Left ventricle myocardium superior (tissue), 1 donor: ENCODE results near the gene CCDC85C. TPM values are rescaled to one million over a fixed set of nuclear protein-coding genes. Genes with fewer than 3 reads are reported as not detected.

Experiments used
- ATAC-seq: fragments of 200-7000 bp; cut with Tn5 transposase; one replicate; pipeline ENCODE4 v1.9.1; 2020; ENCODE audit warnings: mild to moderate bottlenecking, moderate library complexity
- DNase-seq: peaks from one replicate; pipeline ENCODE4 v3.0.0-alpha.2; 2020
- intact Hi-C: fragments of 100-400 bp; cut with micrococcal nuclease; formaldehyde crosslinking; loops from one replicate; pipeline ENCODE4 v1.11.0; 2022
- total RNA-seq: library from RNA; stranded (reverse); fragmentation: NEBNext Ultra II Directional; extraction: Animal tissue kit (Norgen Biotek cat#: 25700); gene quantifications from one replicate; pipeline ENCODE4 v1.2.1, GENCODE V29; 2021
- donor health status: DM: no; HTN: yes; CAD: no; lungs with severe emphysema.

The CCDC85C gene
- total RNA-seq, 1 donor from 2014 or later, result 49.3 TPM

DNA sequence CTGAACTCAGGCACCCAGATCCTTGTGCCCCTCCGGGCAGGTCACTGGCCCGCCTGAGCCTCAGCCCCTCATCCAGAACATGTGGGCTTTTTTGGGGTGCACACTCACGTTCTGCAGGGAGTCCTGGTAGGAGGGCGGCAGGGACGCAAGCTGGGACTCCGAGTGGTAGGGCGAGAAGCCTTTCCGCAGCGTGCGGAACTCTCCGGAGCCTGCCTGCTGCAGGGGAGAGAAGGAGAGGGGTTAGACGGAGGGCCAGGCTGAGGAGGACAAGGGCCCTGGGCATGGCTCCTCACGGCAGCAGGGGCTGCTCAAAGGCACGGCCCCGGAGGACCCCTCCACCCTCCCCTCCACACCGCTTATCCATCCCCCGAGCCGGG, 82.0 kb downstream of the CCDC85C start:
- ATAC-seq (no peak), DNase-seq (peak; percentile 25)
- intact Hi-C loops, result loop anchor here (5.0 kb wide), 1 partner anchor 105 kb away; no protein-coding TSS in a partner anchor

- DNase-seq, result peak; percentile 24
Measured at GRCh38 chr14:99521176-99522024, 82.6 kb downstream of the CCDC85C start.

DNA sequence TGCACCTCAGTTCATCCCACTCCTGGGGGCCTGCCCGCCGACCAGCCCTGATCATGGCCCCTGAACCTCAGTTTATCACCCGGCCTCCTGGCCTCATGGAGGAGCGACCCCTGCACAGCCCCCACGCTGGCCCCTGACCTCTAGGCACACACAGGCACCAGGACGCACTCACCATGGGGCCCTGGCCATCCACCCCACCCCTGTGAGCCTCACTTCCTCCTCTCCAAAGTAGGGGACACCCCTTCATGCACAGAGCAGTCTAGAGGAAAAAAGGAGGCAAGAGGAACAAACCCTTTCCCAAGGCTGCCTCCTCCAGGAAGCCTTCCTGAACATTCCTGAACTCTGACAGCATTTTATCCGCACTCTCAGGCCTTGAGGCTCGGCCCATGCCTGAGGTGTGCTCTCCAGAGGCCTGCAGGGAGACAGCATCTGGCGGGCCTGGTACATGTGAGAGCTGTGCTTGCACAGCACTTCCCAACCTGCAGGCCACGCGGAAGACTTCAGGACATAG, 83.4 kb downstream of the CCDC85C start:
- intact Hi-C loops, result loop anchor here (5.0 kb wide), 1 partner anchor 107 kb away; no protein-coding TSS in a partner anchor
- no peak for ATAC-seq
- DNase-seq, result no peak

More at GRCh38 chr14:99521176-99522024, 82.6 kb downstream of the CCDC85C start:
- intact Hi-C loops, result loop anchor here (5.0 kb wide), 1 partner anchor 106 kb away; no protein-coding TSS in a partner anchor
- ATAC-seq, result no peak

- intact Hi-C loops, result loop anchor here (5.0 kb wide), 1 partner anchor 107 kb away; no protein-coding TSS in a partner anchor
- DNase-seq (peak; percentile 21), ATAC-seq (no peak)
Measured at GRCh38 chr14:99519931-99520421, 84.0 kb downstream of the CCDC85C start.

GRCh38 chr14:99519347-99519881, 84.6 kb downstream of the CCDC85C start:
- no peak for ATAC-seq
- no peak for DNase-seq

DNA sequence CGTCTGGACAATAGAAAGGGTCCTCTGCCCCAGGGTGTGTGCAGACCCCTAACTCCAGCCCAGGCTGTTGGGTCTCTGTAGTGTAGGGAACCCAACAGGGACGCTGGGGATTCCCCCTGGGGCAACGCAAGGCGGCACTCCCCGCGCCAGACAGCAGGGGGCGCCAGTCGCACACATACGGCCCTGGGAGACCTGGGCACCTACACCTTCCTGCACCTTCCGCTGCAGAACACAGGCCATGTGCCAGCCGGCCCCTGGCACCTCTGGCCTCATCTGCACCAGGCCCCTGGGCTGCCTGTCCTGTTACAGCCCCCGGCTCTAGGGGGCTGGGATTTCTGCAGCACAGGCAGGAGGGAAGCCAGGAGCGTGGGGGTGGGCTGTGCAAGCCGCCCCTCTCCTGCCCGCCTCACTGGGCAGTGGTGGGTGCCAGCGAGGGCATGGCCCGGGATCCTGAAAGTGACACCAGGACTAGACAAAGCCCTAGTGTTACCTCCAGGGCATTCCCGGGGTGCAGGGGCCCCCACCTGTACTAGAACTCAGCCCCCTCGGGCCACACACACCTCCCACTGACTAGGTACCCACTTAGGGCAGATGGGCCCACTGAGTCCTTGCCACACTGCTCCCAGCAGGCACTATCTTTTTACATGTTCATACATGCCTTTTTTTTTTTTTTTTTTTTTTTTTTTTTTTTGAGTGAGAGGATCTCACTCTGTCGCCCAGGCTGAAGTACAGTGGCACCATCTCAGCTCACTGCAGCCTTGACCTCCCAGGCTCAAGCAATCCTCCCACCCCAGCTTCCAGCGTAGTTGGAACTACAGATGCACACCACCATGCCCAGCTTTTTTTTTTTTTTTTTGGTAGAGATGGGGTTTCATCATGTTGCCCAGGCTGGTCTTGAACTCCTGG, 85.3 kb downstream of the CCDC85C start:
- intact Hi-C loops, result no loop called here
- ATAC-seq (peak; percentile 75), DNase-seq (peak; percentile 89)

More at GRCh38 chr14:99519347-99519881, 84.6 kb downstream of the CCDC85C start:
- intact Hi-C loops, result no loop called here

DNA sequence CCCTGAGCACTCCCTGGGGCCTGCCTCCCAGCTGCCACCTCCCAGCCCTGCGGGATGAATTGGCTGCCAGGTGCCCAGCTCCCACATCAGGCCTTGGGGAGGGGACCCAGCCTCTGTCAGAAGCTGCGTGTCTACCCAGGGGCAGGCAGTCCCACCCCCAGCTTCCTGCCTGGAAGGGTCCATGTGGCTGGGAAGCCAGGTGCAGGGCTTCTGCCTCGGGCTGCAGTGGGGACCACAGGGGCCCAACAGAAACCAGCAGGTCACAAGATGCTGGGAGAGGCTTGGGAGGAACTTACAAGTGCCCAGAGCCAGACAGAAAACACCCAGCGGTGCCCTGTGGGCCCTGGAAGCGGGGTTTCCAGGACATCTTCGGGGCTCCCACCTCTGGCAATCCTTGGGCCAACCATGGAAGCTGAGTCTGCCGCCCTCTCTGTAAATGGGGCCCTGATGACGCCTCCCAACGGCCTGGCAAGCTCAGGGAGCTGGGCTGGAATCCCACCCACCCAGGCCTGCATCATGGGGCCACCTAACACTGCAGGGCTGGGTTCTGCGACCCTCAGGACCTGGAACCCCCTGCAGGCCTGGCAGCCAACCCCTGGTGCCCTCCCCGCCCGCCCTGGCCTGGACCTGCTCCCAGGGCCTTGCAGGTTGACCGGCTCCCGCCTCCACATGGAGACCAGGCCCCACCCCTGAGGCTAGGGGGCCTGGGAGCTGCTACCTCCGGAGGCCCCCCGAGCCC, 86.2 kb downstream of the CCDC85C start:
- intact Hi-C loops, result no loop called here
- peak; percentile 21 for DNase-seq
- peak; percentile 4 for ATAC-seq

- no peak for ATAC-seq
- no peak for DNase-seq
- intact Hi-C loops, result no loop called here
Measured at GRCh38 chr14:99516871-99517642, 87.0 kb downstream of the CCDC85C start.

GRCh38 chr14:99516156-99516870, 87.7 kb downstream of the CCDC85C start:
- no peak for ATAC-seq
- intact Hi-C loops, result no loop called here
- DNase-seq, result no peak

GRCh38 chr14:99515301-99516155, 88.5 kb downstream of the CCDC85C start:
- DNase-seq, result no peak
- no peak for ATAC-seq
- intact Hi-C loops, result no loop called here

DNA sequence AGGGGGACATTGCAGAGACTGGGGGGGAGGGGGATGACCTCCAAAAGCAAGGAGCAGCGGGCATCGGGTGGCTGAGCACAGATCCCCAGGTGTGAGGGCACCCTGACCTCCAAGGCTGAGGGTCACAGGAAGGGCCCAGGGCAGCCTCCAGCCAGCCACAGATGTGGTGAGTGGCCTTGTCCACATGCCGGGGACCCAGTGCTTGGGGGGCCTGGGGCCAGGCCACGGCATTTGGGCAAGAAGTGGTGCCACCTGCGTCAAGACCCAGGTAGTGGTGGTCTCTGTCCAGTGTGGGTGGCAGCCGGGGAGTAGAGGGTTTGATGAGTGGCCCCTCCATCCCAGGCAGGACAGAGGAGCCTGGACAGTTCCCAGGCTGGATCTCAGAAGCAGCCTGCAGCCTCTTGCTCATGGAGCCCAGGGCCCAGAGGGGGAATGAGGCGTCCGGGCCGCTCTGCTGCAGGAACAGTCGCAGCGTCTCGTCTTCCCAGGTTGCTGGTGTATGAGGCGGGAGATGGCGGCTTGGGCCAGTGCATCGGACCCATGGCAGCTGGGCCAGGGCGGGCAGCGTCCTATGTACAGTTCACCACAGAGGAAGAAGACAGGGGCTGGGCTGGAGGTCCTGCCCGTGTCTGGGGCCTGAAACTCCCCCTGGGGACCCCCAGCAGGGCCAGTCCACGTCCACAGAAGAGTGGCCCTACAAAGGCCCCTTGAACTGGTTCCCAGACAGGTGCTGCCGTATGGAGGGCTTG, 89.3 kb downstream of the CCDC85C start:
- intact Hi-C loops, result no loop called here
- DNase-seq (no peak), ATAC-seq (no peak)

DNA sequence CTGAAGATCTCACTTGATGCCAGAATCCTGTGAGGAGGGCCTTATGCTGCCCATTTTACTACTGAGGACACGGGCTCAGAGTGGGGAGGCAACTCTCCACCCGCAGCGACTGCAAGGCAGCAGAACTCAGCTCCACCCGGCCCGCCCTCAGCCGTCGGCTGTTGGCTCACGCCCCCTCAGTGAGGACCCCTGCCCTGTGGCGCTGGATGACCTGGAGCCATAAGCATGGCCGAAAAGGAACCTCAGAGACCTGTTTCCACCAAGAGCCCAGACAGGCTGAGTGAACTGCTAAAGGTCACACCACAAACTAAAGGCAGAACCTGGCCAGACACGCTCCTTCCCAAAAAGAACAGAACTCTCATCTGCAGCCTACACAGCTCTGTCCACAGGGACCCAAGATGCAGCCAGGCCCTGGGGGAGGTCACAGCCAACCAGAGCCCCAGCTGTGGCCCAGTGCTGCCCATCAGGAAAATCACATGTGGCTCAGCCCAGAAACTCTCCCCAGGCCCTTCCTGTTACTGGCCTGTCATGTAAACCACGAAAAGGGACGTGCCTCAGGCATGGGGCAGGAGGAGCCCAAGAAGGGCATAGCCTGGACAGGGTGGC, 90.0 kb downstream of the CCDC85C start:
- no peak for DNase-seq
- intact Hi-C loops, result no loop called here
- no peak for ATAC-seq

- intact Hi-C loops, result no loop called here
- DNase-seq (no peak), ATAC-seq (no peak)
Measured at GRCh38 chr14:99513183-99513694, 90.8 kb downstream of the CCDC85C start.

DNA sequence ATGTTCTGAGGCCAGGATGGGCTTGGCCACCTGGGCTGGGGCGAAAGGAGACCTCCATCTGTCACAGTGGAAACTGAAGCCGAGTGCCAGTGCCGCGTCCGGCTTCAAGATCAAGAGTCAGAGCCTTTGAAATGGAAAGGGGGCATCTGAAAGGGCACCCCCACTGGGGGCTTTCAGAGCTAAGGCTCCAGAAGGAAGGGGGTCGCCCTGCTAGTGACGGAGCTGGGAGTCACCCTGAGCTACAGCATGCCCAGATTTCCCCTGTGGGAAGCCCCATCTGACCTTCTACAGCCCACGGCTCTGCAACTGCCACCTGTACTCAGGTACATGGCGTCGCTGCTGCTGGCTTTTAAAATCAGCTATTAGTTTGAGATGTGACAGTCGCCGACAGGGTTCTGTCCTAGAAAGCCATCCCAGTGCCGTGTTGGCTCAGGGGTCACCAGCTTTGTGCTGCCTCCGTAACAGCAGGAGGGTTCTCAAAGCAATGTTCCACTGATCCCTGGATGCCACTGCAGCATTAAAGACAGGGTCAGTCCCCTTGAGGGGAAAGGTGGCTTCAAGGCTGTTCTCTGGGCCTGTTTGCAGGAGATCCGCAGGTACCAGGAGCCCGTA, 91.3 kb downstream of the CCDC85C start:
- DNase-seq (no peak), ATAC-seq (no peak)
- intact Hi-C loops, result no loop called here

- ATAC-seq (no peak), DNase-seq (no peak)
- intact Hi-C loops, result no loop called here
Measured at GRCh38 chr14:99512110-99512449, 91.9 kb downstream of the CCDC85C start.
